Measurements from ENCODE around the gene GPR180.

- TF ChIP-seq POLR2A (IDR thresholded peaks at IDR 0.05; ENCODE audit: low read depth, low read length) = no peak
- no peak for TF ChIP-seq MYC (IDR thresholded peaks at IDR 0.05; ENCODE audit: insufficient read depth, insufficient read length, insufficient replicate concordance, low read length, severe bottlenecking)
- TF ChIP-seq GATAD2B (conservative IDR thresholded peaks at IDR 0.05; ENCODE audit: low read depth) = no peak
- no peak for TF ChIP-seq PRDM15 (CRISPR knock-in tag; IDR thresholded peaks at IDR 0.05)
- TF ChIP-seq NFIC (IDR thresholded peaks at IDR 0.05; ENCODE audit: low read depth, low read length) = no peak
- no peak for TF ChIP-seq CTCF (IDR thresholded peaks at IDR 0.05 in 2 of 3, conservative IDR thresholded peaks at IDR 0.05 in 1 of 3; ENCODE audit: control insufficient read depth in 2 of 3, extremely low read depth in 1 of 3, insufficient read depth in 1 of 3, low read depth in 3 of 3, low read length in 3 of 3)
- TF ChIP-seq ETV6 (conservative IDR thresholded peaks at IDR 0.05 in 1 of 2, IDR thresholded peaks at IDR 0.05 in 1 of 2; ENCODE audit: borderline replicate concordance in 1 of 2, low read depth in 1 of 2) = no peak
- TF ChIP-seq SRF (IDR thresholded peaks at IDR 0.05; ENCODE audit: low read depth in 2 of 2, low read length in 2 of 2) = no peak
Measured at GRCh38 chr13:94662274-94662945, 60.8 kb downstream of the GPR180 start.
